ENCODE data around the gene MRAP.

Gene MRAP

DNA sequence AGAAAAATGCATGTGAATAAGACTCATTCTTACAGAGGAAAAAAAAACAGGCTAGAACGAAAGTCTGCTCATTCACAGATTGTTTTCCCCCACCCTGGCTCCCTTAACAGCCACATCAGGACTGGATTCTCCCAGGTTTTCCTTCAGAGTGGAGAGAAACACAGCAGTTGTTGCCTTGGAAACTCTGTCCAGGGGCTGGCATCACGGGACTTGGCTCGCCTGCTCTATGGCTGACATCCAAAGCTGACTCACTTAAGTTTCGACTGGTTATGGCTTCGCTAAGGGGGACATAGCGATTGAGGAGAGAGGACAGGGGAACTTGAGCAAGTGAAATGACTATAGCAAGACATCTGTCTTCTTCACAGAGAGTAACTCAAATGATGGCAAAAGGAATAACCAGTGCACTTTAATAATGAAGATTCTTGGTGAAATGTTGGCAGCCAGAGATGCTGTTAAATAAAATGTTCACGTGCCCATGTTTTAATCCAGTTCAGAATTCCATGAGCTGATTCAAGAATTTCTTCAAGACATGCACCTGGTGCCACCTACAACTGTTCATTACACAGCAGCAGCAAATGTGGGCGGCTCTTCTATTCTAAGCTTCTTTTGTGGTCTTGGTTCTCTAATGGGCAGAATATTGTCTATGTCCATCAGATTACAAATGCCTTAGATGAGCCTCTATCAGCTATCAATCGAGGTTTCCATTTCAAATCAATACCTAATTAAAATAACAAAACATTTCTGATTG lies 41.6 kb upstream of the MRAP start (continued):
- TF ChIP-seq, protein P1, sequence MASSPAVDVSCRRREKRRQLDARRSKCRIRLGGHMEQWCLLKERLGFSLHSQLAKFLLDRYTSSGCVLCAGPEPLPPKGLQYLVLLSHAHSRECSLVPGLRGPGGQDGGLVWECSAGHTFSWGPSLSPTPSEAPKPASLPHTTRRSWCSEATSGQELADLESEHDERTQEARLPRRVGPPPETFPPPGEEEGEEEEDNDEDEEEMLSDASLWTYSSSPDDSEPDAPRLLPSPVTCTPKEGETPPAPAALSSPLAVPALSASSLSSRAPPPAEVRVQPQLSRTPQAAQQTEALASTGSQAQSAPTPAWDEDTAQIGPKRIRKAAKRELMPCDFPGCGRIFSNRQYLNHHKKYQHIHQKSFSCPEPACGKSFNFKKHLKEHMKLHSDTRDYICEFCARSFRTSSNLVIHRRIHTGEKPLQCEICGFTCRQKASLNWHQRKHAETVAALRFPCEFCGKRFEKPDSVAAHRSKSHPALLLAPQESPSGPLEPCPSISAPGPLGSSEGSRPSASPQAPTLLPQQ (tag by site-specific recombination; IDR thresholded peaks at IDR 0.05): peak; percentile 54; the same call in 1 of the 2 replicates
- TF ChIP-seq, protein P2, sequence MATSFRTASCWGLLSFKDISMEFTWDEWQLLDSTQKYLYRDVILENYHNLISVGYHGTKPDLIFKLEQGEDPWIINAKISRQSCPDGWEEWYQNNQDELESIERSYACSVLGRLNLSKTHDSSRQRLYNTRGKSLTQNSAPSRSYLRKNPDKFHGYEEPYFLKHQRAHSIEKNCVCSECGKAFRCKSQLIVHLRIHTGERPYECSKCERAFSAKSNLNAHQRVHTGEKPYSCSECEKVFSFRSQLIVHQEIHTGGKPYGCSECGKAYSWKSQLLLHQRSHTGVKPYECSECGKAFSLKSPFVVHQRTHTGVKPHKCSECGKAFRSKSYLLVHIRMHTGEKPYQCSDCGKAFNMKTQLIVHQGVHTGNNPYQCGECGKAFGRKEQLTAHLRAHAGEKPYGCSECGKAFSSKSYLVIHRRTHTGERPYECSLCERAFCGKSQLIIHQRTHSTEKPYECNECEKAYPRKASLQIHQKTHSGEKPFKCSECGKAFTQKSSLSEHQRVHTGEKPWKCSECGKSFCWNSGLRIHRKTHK (tag by site-specific recombination; IDR thresholded peaks at IDR 0.05): no peak
- TF ChIP-seq, protein P3, sequence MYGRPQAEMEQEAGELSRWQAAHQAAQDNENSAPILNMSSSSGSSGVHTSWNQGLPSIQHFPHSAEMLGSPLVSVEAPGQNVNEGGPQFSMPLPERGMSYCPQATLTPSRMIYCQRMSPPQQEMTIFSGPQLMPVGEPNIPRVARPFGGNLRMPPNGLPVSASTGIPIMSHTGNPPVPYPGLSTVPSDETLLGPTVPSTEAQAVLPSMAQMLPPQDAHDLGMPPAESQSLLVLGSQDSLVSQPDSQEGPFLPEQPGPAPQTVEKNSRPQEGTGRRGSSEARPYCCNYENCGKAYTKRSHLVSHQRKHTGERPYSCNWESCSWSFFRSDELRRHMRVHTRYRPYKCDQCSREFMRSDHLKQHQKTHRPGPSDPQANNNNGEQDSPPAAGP (tag by site-specific recombination; IDR thresholded peaks at IDR 0.05): no peak
- TF ChIP-seq ZNF433 (tag by site-specific recombination; IDR thresholded peaks at IDR 0.05; ENCODE audit: low read depth) (no peak), SP2 (tag by site-specific recombination; IDR thresholded peaks at IDR 0.05) (no peak), ZNF501 (tag by site-specific recombination; IDR thresholded peaks at IDR 0.05) (no peak), FEZF1 (tag by site-specific recombination; IDR thresholded peaks at IDR 0.05) (no peak), MEIS1 (CRISPR knock-in tag; IDR thresholded peaks at IDR 0.05; ENCODE audit: borderline replicate concordance) (no peak), KLF16 (tag by site-specific recombination; IDR thresholded peaks at IDR 0.05) (no peak), ZNF548 (tag by site-specific recombination; IDR thresholded peaks at IDR 0.05) (no peak), ZNF335 (tag by site-specific recombination; conservative IDR thresholded peaks at IDR 0.05) (peak; percentile 21; the same call in 1 of the 2 replicates), ZNF133 (tag by site-specific recombination; IDR thresholded peaks at IDR 0.05) (no peak), ZNF768 (tag by site-specific recombination; IDR thresholded peaks at IDR 0.05) (no peak), ZNF549 (tag by site-specific recombination; IDR thresholded peaks at IDR 0.05) (no peak), ZSCAN23 (tag by site-specific recombination; IDR thresholded peaks at IDR 0.05) (no peak), ZXDB (tag by site-specific recombination; IDR thresholded peaks at IDR 0.05) (peak; percentile 66), SETDB1 (IDR thresholded peaks at IDR 0.05; ENCODE audit: insufficient read length, low read length) (no peak), ZNF660 (tag by site-specific recombination; IDR thresholded peaks at IDR 0.05) (0 out of 2 replicates have a peak, but pooled peaks have one; percentile 35)
- TF ChIP-seq, protein P4, sequence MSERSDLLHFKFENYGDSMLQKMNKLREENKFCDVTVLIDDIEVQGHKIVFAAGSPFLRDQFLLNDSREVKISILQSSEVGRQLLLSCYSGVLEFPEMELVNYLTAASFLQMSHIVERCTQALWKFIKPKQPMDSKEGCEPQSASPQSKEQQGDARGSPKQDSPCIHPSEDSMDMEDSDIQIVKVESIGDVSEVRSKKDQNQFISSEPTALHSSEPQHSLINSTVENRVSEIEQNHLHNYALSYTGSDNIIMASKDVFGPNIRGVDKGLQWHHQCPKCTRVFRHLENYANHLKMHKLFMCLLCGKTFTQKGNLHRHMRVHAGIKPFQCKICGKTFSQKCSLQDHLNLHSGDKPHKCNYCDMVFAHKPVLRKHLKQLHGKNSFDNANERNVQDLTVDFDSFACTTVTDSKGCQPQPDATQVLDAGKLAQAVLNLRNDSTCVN (tag by site-specific recombination; optimal IDR thresholded peaks at IDR 0.05): no peak
- TF ChIP-seq, protein P5, sequence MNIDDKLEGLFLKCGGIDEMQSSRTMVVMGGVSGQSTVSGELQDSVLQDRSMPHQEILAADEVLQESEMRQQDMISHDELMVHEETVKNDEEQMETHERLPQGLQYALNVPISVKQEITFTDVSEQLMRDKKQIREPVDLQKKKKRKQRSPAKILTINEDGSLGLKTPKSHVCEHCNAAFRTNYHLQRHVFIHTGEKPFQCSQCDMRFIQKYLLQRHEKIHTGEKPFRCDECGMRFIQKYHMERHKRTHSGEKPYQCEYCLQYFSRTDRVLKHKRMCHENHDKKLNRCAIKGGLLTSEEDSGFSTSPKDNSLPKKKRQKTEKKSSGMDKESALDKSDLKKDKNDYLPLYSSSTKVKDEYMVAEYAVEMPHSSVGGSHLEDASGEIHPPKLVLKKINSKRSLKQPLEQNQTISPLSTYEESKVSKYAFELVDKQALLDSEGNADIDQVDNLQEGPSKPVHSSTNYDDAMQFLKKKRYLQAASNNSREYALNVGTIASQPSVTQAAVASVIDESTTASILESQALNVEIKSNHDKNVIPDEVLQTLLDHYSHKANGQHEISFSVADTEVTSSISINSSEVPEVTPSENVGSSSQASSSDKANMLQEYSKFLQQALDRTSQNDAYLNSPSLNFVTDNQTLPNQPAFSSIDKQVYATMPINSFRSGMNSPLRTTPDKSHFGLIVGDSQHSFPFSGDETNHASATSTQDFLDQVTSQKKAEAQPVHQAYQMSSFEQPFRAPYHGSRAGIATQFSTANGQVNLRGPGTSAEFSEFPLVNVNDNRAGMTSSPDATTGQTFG (tag by site-specific recombination; IDR thresholded peaks at IDR 0.05; ENCODE audit: borderline replicate concordance): no peak
- TF ChIP-seq, protein P6, sequence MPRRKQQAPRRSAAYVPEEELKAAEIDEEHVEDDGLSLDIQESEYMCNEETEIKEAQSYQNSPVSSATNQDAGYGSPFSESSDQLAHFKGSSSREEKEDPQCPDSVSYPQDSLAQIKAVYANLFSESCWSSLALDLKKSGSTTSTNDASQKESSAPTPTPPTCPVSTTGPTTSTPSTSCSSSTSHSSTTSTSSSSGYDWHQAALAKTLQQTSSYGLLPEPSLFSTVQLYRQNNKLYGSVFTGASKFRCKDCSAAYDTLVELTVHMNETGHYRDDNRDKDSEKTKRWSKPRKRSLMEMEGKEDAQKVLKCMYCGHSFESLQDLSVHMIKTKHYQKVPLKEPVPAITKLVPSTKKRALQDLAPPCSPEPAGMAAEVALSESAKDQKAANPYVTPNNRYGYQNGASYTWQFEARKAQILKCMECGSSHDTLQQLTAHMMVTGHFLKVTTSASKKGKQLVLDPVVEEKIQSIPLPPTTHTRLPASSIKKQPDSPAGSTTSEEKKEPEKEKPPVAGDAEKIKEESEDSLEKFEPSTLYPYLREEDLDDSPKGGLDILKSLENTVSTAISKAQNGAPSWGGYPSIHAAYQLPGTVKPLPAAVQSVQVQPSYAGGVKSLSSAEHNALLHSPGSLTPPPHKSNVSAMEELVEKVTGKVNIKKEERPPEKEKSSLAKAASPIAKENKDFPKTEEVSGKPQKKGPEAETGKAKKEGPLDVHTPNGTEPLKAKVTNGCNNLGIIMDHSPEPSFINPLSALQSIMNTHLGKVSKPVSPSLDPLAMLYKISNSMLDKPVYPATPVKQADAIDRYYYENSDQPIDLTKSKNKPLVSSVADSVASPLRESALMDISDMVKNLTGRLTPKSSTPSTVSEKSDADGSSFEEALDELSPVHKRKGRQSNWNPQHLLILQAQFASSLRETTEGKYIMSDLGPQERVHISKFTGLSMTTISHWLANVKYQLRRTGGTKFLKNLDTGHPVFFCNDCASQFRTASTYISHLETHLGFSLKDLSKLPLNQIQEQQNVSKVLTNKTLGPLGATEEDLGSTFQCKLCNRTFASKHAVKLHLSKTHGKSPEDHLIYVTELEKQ (tag by site-specific recombination; IDR thresholded peaks at IDR 0.05; ENCODE audit: borderline replicate concordance): no peak
- TF ChIP-seq, protein P7, sequence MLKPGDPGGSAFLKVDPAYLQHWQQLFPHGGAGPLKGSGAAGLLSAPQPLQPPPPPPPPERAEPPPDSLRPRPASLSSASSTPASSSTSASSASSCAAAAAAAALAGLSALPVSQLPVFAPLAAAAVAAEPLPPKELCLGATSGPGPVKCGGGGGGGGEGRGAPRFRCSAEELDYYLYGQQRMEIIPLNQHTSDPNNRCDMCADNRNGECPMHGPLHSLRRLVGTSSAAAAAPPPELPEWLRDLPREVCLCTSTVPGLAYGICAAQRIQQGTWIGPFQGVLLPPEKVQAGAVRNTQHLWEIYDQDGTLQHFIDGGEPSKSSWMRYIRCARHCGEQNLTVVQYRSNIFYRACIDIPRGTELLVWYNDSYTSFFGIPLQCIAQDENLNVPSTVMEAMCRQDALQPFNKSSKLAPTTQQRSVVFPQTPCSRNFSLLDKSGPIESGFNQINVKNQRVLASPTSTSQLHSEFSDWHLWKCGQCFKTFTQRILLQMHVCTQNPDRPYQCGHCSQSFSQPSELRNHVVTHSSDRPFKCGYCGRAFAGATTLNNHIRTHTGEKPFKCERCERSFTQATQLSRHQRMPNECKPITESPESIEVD (tag by site-specific recombination; IDR thresholded peaks at IDR 0.05): no peak
- TF ChIP-seq, protein P8, sequence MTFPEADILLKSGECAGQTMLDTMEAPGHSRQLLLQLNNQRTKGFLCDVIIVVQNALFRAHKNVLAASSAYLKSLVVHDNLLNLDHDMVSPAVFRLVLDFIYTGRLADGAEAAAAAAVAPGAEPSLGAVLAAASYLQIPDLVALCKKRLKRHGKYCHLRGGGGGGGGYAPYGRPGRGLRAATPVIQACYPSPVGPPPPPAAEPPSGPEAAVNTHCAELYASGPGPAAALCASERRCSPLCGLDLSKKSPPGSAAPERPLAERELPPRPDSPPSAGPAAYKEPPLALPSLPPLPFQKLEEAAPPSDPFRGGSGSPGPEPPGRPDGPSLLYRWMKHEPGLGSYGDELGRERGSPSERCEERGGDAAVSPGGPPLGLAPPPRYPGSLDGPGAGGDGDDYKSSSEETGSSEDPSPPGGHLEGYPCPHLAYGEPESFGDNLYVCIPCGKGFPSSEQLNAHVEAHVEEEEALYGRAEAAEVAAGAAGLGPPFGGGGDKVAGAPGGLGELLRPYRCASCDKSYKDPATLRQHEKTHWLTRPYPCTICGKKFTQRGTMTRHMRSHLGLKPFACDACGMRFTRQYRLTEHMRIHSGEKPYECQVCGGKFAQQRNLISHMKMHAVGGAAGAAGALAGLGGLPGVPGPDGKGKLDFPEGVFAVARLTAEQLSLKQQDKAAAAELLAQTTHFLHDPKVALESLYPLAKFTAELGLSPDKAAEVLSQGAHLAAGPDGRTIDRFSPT (tag by site-specific recombination; IDR thresholded peaks at IDR 0.05): no peak

Data from HEK293 (cell line).